GM12873 (cell line): ENCODE data around the gene PLEKHM3.

Experiments used
- CTCF ChIP-seq: IDR thresholded peaks from 2 replicates; pipeline ENCODE4 v1.5.1; 2012; ENCODE audit warnings: low read depth, mild to moderate bottlenecking, moderate library complexity, low read length, control low read depth; ENCODE audit not compliant: insufficient read depth; ENCODE audit errors: missing control alignments

The PLEKHM3 gene

GRCh38 chr2:207787800-207788199, 237.5 kb downstream of the PLEKHM3 start:
- no peak for TF ChIP-seq CTCF

- TF ChIP-seq CTCF, result no peak
Observed at GRCh38 chr2:207787017-207787416, 238.3 kb downstream of the PLEKHM3 start.

- no peak for TF ChIP-seq CTCF
Observed at GRCh38 chr2:207784898-207785297, 240.4 kb downstream of the PLEKHM3 start.

GRCh38 chr2:207783514-207783913, 241.8 kb downstream of the PLEKHM3 start:
- no peak for TF ChIP-seq CTCF

GRCh38 chr2:207782238-207783030, 242.9 kb downstream of the PLEKHM3 start:
- no peak for TF ChIP-seq CTCF

- TF ChIP-seq CTCF, result no peak
Observed at GRCh38 chr2:207779523-207779922, 245.8 kb downstream of the PLEKHM3 start.

- TF ChIP-seq CTCF, result no peak
Observed at GRCh38 chr2:207778298-207778882, 246.9 kb downstream of the PLEKHM3 start.
